H1 (cell line): ENCODE measurements around the gene ASPHD2. TPM values are rescaled to one million over a fixed set of nuclear protein-coding genes. Genes with fewer than 3 reads are reported as not detected.

Experiments used
- CBX5 ChIP-seq: fragments of 300-800, 300-1000 bp; sonication (generic); IDR thresholded peaks from 2 replicates; pipeline ENCODE4 v1.7.1; 2016; ENCODE audit warnings: antibody characterized with exemption, low read length, low read depth
- FOSL1 ChIP-seq: IDR thresholded peaks from 2 replicates; pipeline ENCODE4 v1.6.1; 2011; ENCODE audit warnings: mild to moderate bottlenecking, low read depth, low read length, moderate library complexity; ENCODE audit not compliant: insufficient read depth
- KDM1A ChIP-seq: fragments of 200-600, 300-600 bp; sonication (generic); IDR thresholded peaks from 2 replicates; pipeline ENCODE4 v1.7.1; 2016; ENCODE audit warnings: mild to moderate bottlenecking, low read length, borderline replicate concordance
- NANOG ChIP-seq: IDR thresholded peaks from 2 replicates; pipeline ENCODE4 v1.6.1; 2011; ENCODE audit warnings: low read length, low read depth, mild to moderate bottlenecking, inconsistent platforms; ENCODE audit not compliant: insufficient read depth, poor library complexity, severe bottlenecking
- POLR2A ChIP-seq, 2 experiments: IDR thresholded peaks; 1 replicate in 1 of 2; 2 replicates in 1 of 2; pipeline ENCODE4 v1.6.1; 2011; ENCODE audit warnings: low read depth in 2 of 2, low read length in 2 of 2, mild to moderate bottlenecking in 2 of 2; ENCODE audit errors: control extremely low read depth in 1 of 2
- RXRA ChIP-seq: IDR thresholded peaks from 2 replicates; pipeline ENCODE4 v1.6.1; 2011; ENCODE audit warnings: low read depth, mild to moderate bottlenecking, low read length, moderate library complexity; ENCODE audit not compliant: insufficient read depth
- polyA plus RNA-seq, 7 experiments: library from polyadenylated mRNA; depleted of rRNA in 3 of 7; stranded (reverse) in 5 of 7; unstranded in 2 of 7; fragments of >200 nt in 5 of 7; fragments of 200-250 nt in 2 of 7; gene quantifications; 1 replicate in 5 of 7; 2 replicates in 1 of 7; 4 replicates in 1 of 7; pipeline versions ENCODE4 v1.2.1 to v1.2.3, GENCODE V29; 2011 to 2013; ENCODE audit warnings: missing spikeins in 2 of 7, mixed read lengths in 2 of 7
- total RNA-seq: library from RNA; stranded (reverse); fragmentation: NEBNext Ultra II Directional; extraction: Animal tissue kit (Norgen Biotek cat#: 25700); gene quantifications from 2 replicates; pipeline ENCODE4 v1.2.1, GENCODE V29; 2021

Gene ASPHD2
- total and polyA plus RNA-seq, 2 of the 8 experiments (the other 6 are each of a cell fraction or from before 2014, with no cell fraction given), result 7.2 to 11.0 TPM

- TF ChIP-seq NANOG (no peak), RXRA (no peak), KDM1A (no peak), FOSL1 (no peak), CBX5 (no peak), POLR2A (IDR thresholded peaks at IDR 0.05; ENCODE audit: control extremely low read depth in 1 of 2, low read depth in 2 of 2, low read length in 2 of 2) (no peak)
Measured at GRCh38 chr22:26480611-26480932, 51.5 kb downstream of the ASPHD2 start (continued).
